Measurements from ENCODE around the gene ARMC9. TPM values are rescaled to one million over a fixed set of nuclear protein-coding genes. Genes with fewer than 3 reads are reported as not detected.

ARMC9 gene
- total RNA-seq, 4 donors from 2014 or later: 2.2 to 6.9 (median 5.3) TPM

GRCh38 chr2:231222318-231223000 is 24.0 kb downstream of the ARMC9 start:
- intact Hi-C loops (cut with DNase I; ENCODE audit: low total_unique reads): no loop called here

GRCh38 chr2:231223001-231223375 is 24.6 kb downstream of the ARMC9 start:
- WGBS, 2 donors: 63 to 69% methylated on average over 3 of the region's 3 CpGs
- intact Hi-C loops (cut with DNase I; ENCODE audit: low total_unique reads): no loop called here
- DNase-seq (ENCODE audit: low spot score in 2 of 2): no peak
- TF ChIP-seq CTCF (IDR thresholded peaks at IDR 0.05): no peak
- no peak for TF ChIP-seq POLR2A (IDR thresholded peaks at IDR 0.05)
- H3K4me3 ChIP-seq (ENCODE audit: low read depth, poor library complexity, severe bottlenecking): no peak overlapping the region

More at GRCh38 chr2:231222318-231223000, 24.0 kb downstream of the ARMC9 start:
- no peak overlapping the region for H3K4me3 ChIP-seq (ENCODE audit: low read depth, poor library complexity, severe bottlenecking)
- no peak for DNase-seq (ENCODE audit: low spot score in 2 of 2)
- WGBS, 2 donors: 55 to 58% methylated on average over 7 of the region's 7 CpGs
- TF ChIP-seq CTCF (IDR thresholded peaks at IDR 0.05): no peak
- TF ChIP-seq POLR2A (IDR thresholded peaks at IDR 0.05): no peak

- WGBS, 2 donors: 68% methylated on average over 6 of the region's 6 CpGs
- no peak for DNase-seq (ENCODE audit: low spot score in 2 of 2)
- H3K4me3 ChIP-seq (ENCODE audit: low read depth, poor library complexity, severe bottlenecking): no peak overlapping the region
- intact Hi-C loops (cut with DNase I; ENCODE audit: low total_unique reads): no loop called here
- TF ChIP-seq CTCF (IDR thresholded peaks at IDR 0.05) (no peak), POLR2A (IDR thresholded peaks at IDR 0.05) (no peak)
Measured at GRCh38 chr2:231223458-231223976, 25.1 kb downstream of the ARMC9 start.

- WGBS, 2 donors: 66 to 68% methylated on average over 9 to 10 of the region's 12 CpGs
- DNase-seq (ENCODE audit: low spot score in 2 of 2): peak in 1 of 2 donors; percentile 70
- TF ChIP-seq CTCF (IDR thresholded peaks at IDR 0.05) (peak in 1 of 3 donors; percentile 72), POLR2A (IDR thresholded peaks at IDR 0.05) (no peak)
- H3K4me3 ChIP-seq (ENCODE audit: low read depth, poor library complexity, severe bottlenecking): no peak overlapping the region
- intact Hi-C loops (cut with DNase I; ENCODE audit: low total_unique reads): no loop called here
Measured at GRCh38 chr2:231227310-231228162, 29.1 kb downstream of the ARMC9 start.

- intact Hi-C loops (cut with DNase I; ENCODE audit: low total_unique reads): no loop called here
- WGBS, 2 donors: 88 to 91% methylated on average over 6 to 8 of the region's 9 CpGs
- TF ChIP-seq CTCF (IDR thresholded peaks at IDR 0.05) (no peak), POLR2A (IDR thresholded peaks at IDR 0.05) (no peak)
- DNase-seq (ENCODE audit: low spot score in 2 of 2): no peak
- no peak overlapping the region for H3K4me3 ChIP-seq (ENCODE audit: low read depth, poor library complexity, severe bottlenecking)
Measured at GRCh38 chr2:231228223-231228622, 29.8 kb downstream of the ARMC9 start.

Data from lower leg skin (tissue), 4 donors.